ENCODE results near the gene FAM216A. TPM values are rescaled to one million over a fixed set of nuclear protein-coding genes. Genes with fewer than 3 reads are reported as not detected.

Gene FAM216A, protein sequence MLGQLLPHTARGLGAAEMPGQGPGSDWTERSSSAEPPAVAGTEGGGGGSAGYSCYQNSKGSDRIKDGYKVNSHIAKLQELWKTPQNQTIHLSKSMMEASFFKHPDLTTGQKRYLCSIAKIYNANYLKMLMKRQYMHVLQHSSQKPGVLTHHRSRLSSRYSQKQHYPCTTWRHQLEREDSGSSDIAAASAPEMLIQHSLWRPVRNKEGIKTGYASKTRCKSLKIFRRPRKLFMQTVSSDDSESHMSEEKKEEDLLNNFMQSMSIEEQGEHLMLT
- 22.0 and 29.3 TPM in 2 replicates for total RNA-seq

GRCh38 chr12:110468214-110469048 is at the start of gene FAM216A, which contains the start of gene GPN3:
FAM216A (plus strand) TSS chr12:110468845; CDS start chr12:110468876, 31 bp downstream.
GPN3 (minus strand) TSS chr12:110468257; CDS start chr12:110468203, 54 bp downstream.

GRCh38 chr12:110449799-110450497 is 18.7 kb upstream of the FAM216A start, which contains the start of gene ARPC3:
ARPC3 (minus strand) TSS chr12:110450337; CDS start chr12:110450260, 77 bp downstream.

GRCh38 chr12:110501752-110502738 is 33.4 kb downstream of the FAM216A start, which contains the start of the genes RAD9B and VPS29:
RAD9B (plus strand) TSS chr12:110502331; CDS start chr12:110502338, 7 bp downstream.
VPS29 (minus strand) TSS chr12:110502111; CDS start chr12:110502051, 60 bp downstream.

Other genes starting within 250 kb of the FAM216A start
- gene ATP2A2, start 187.6 kb upstream of the FAM216A start, total RNA-seq, result 122 and 134 TPM in 2 replicates
- 43.7 and 57.5 TPM in 2 replicates for gene ANAPC7, start 65.1 kb upstream of the FAM216A start, total RNA-seq
- gene ARPC3, start 18.5 kb upstream of the FAM216A start, total RNA-seq, result 366 and 438 TPM in 2 replicates
- 19.4 and 45.8 TPM in 2 replicates for gene GPN3, start 588 bp upstream of the FAM216A start, total RNA-seq
- gene VPS29, start 33.3 kb downstream of the FAM216A start, total RNA-seq, result 42.0 and 87.4 TPM in 2 replicates
- 0.28 and 0.58 TPM in 2 replicates for gene RAD9B, start 33.5 kb downstream of the FAM216A start, total RNA-seq
- 5.6 and 7.5 TPM in 2 replicates for gene PPTC7, start 114.5 kb downstream of the FAM216A start, total RNA-seq
- 11.3 and 27.9 TPM in 2 replicates for gene TCTN1, start 145.3 kb downstream of the FAM216A start, total RNA-seq
- 1.5 and 2.5 TPM in 2 replicates for gene HVCN1, start 220.3 kb downstream of the FAM216A start, total RNA-seq

Data from regular cardiac myocyte (primary cell).